Cardiac muscle cell (in vitro differentiated cells and primary cell): ENCODE results near the gene MAP1B. TPM values are rescaled to one million over a fixed set of nuclear protein-coding genes. Genes with fewer than 3 reads are reported as not detected.

ENCODE experiments used
- DNase-seq, 2 donors: peaks; one replicate each; pipeline versions ENCODE4 v3.0.0 to v3.0.0-alpha.2; 2010 to 2017; ENCODE audit warnings: low read depth in 1 of 2, low spot score in 1 of 2
- H3K27ac ChIP-seq: fragments of 200-600 bp; sonication (generic); 2 replicates; pipeline ENCODE4 v1.5.1; 2016
- H3K27me3 ChIP-seq: fragments of 200-600 bp; sonication (generic); 2 replicates; pipeline ENCODE4 v1.6.0; 2016; ENCODE audit warnings: control low read depth
- H3K36me3 ChIP-seq: fragments of 200-600 bp; sonication (generic); 2 replicates; pipeline ENCODE4 v1.5.1; 2016; ENCODE audit warnings: control low read depth
- H3K4me1 ChIP-seq: fragments of 200-600 bp; sonication (generic); 2 replicates; pipeline ENCODE4 v1.8.1; 2017; ENCODE audit warnings: low read depth, mild to moderate bottlenecking, mixed run types
- H3K4me3 ChIP-seq: fragments of 200-600 bp; sonication (generic); 2 replicates; pipeline ENCODE4 v1.5.1; 2016; ENCODE audit warnings: mild to moderate bottlenecking
- H3K9me3 ChIP-seq: fragments of 200-600 bp; sonication (generic); 2 replicates; pipeline ENCODE4 v1.5.1; 2017; ENCODE audit warnings: low read depth, mild to moderate bottlenecking, control low read depth
- CTCF ChIP-seq: IDR thresholded peaks from 2 replicates; pipeline ENCODE4 v1.5.1; 2012; ENCODE audit warnings: low read depth, mild to moderate bottlenecking, low read length
- polyA plus RNA-seq: library from polyadenylated mRNA; unstranded; fragments of >200 nt; fragmentation: Nextera tagmentation; extraction: Ambion mirVana; gene quantifications from 2 replicates; pipeline ENCODE4 v1.2.1, GENCODE V29; 2016
- total RNA-seq: library from RNA; depleted of rRNA; stranded (reverse); fragments of >200 nt; gene quantifications from 2 replicates; pipeline ENCODE4 v1.2.3, GENCODE V29; 2016

Gene MAP1B
- total and polyA plus RNA-seq, 2 experiments from 2014 or later = 119 to 142 TPM

- TF ChIP-seq CTCF = no peak
- H3K9me3 ChIP-seq = no peaks in the 10 kb centered on the region
- no peaks in the 10 kb centered on the region for H3K27me3 ChIP-seq
- H3K4me1 ChIP-seq = no peaks in the 10 kb centered on the region
- no peak for DNase-seq
- no peaks in the 10 kb centered on the region for H3K36me3 ChIP-seq
- H3K27ac ChIP-seq = no peak overlapping the region
- no peak overlapping the region for H3K4me3 ChIP-seq
Observed at GRCh38 chr5:72096602-72097188, 10.6 kb upstream of the MAP1B start.

GRCh38 chr5:72101828-72102227, 5.4 kb upstream of the MAP1B start:
- no peak for TF ChIP-seq CTCF

GRCh38 chr5:72106817-72107130, 501 bp upstream of the MAP1B start:
- H3K4me3 ChIP-seq = peak overlapping the region; percentile 82
- H3K36me3 ChIP-seq = no peaks in the 10 kb centered on the region
- H3K27me3 ChIP-seq = no peaks in the 10 kb centered on the region
- TF ChIP-seq CTCF = no peak
- no peak overlapping the region for H3K27ac ChIP-seq
- H3K9me3 ChIP-seq = no peaks in the 10 kb centered on the region
- no peak for DNase-seq
- H3K4me1 ChIP-seq = peaks cover 7% of the 10 kb centered on the region

More at GRCh38 chr5:72101828-72102227, 5.4 kb upstream of the MAP1B start:
- H3K4me1 ChIP-seq = no peaks in the 10 kb centered on the region
- H3K27ac ChIP-seq = no peak overlapping the region
- no peaks in the 10 kb centered on the region for H3K9me3 ChIP-seq
- no peaks in the 10 kb centered on the region for H3K27me3 ChIP-seq
- no peak for DNase-seq
- no peaks in the 10 kb centered on the region for H3K36me3 ChIP-seq
- no peak overlapping the region for H3K4me3 ChIP-seq

GRCh38 chr5:72107901-72108201, 576 bp downstream of the MAP1B start:
- Histone ChIP-seq H3K4me3 (peak overlapping the region; percentile 82), H3K4me1 (peaks cover 7% of the 10 kb centered on the region), H3K36me3 (no peaks in the 10 kb centered on the region), H3K27me3 (no peaks in the 10 kb centered on the region), H3K27ac (no peak overlapping the region), H3K9me3 (no peaks in the 10 kb centered on the region)
- no peak for TF ChIP-seq CTCF
- peak in 1 of 2 donors; percentile 43 for DNase-seq

- TF ChIP-seq CTCF = no peak
- H3K9me3 ChIP-seq = no peaks in the 10 kb centered on the region
- peak overlapping the region; percentile 68 for H3K27ac ChIP-seq
Observed at GRCh38 chr5:72108202-72109061, 1.2 kb downstream of the MAP1B start.

More at GRCh38 chr5:72108202-72109061, 1.2 kb downstream of the MAP1B start:
- peak; percentile 78 to 92 for DNase-seq
- H3K4me1 ChIP-seq = peaks cover 7% of the 10 kb centered on the region
- H3K4me3 ChIP-seq = peak overlapping the region; percentile 82
- no peaks in the 10 kb centered on the region for H3K36me3 ChIP-seq
- no peaks in the 10 kb centered on the region for H3K27me3 ChIP-seq
